Adrenal gland (tissue), 12 donors: ENCODE measurements around the gene ASCL3. TPM values are rescaled to one million over a fixed set of nuclear protein-coding genes. Genes with fewer than 3 reads are reported as not detected.

Experiments
- DNase-seq, 7 donors: peaks; one replicate each; pipeline ENCODE4 v3.0.0-alpha.2; 2019 to 2020
- H3K27ac ChIP-seq, 5 donors: fragments of 200-600 bp; sonication (generic) in 4 of 5; 1 replicate in 3 of 5; 2 replicates in 2 of 5; pipeline versions ENCODE4 v1.5.1 to v1.8.0; 2016 to 2020; ENCODE audit warnings: mild to moderate bottlenecking in 1 of 5
- H3K27me3 ChIP-seq: fragments of 200-600 bp; 2 replicates; pipeline ENCODE4 v1.8.0; 2021
- H3K36me3 ChIP-seq, 2 donors: fragments of 200-600 bp; replicated peaks in 1 of 2; 1 replicate in 1 of 2; 2 replicates in 1 of 2; pipeline versions ENCODE4 v1.5.1 to v1.8.0; 2018 to 2022
- H3K4me1 ChIP-seq, 2 donors: fragments of 200-600 bp; replicated peaks in 1 of 2; 1 replicate in 1 of 2; 2 replicates in 1 of 2; pipeline versions ENCODE4 v1.5.1 to v1.8.0; 2018 to 2021
- H3K4me3 ChIP-seq, 4 donors: fragments of 200-600 bp; sonication (generic) in 3 of 4; one replicate each; pipeline ENCODE4 v1.5.1; 2016 to 2018
- H3K9me3 ChIP-seq, 3 donors: fragments of 200-600 bp; sonication (generic) in 1 of 3; replicated peaks in 1 of 3; 1 replicate in 2 of 3; 2 replicates in 1 of 3; pipeline versions ENCODE4 v1.5.1 to v1.8.0; 2016 to 2021
- CTCF ChIP-seq, 6 experiments: fragments of 450-650 bp in 4 of 6; fragments of 200-600 bp in 2 of 6; sonication (generic) in 1 of 6; IDR thresholded peaks; 1 replicate in 5 of 6; 2 replicates in 1 of 6; pipeline versions ENCODE4 v1.5.1 to v1.8.0; 2016 to 2021; ENCODE audit warnings: antibody characterized with exemption in 6 of 6, mild to moderate bottlenecking in 2 of 6, moderate library complexity in 1 of 6
- POLR2A ChIP-seq, 2 donors: fragments of 450-650 bp; IDR thresholded peaks; one replicate each; pipeline ENCODE4 v1.6.1; 2017; ENCODE audit warnings: antibody characterized with exemption in 2 of 2, mild to moderate bottlenecking in 2 of 2, moderate library complexity in 1 of 2
- WGBS, 4 donors: extraction: QIAGEN DNeasy Blood & Tissue Kit in 2 of 4; methylation state at CpG; one replicate each; pipeline versions ENCODE4 v1.1.5 to v1.1.7; 2013 to 2017; 5-methylcytosine and 5-hydroxymethylcytosine counted together
- intact Hi-C, 2 donors: fragments of 100-400 bp; cut with DNase I; formaldehyde crosslinking; loops; one replicate each; pipeline versions ENCODE4 v1.14.1 to v1.15.0; 2022 to 2023
- polyA plus RNA-seq, 3 donors: library from polyadenylated mRNA; stranded (reverse); fragments of 200-250 nt in 2 of 3; fragments of 350-450 nt in 1 of 3; fragmentation: Illumina TruSeq in 1 of 3; extraction: RNeasy Lipid Tissue Mini Kit (QIAGEN cat#74804) in 1 of 3; gene quantifications; one replicate each; pipeline ENCODE4 v1.2.3, GENCODE V29; 2013 to 2014
- total RNA-seq, 9 donors: library from RNA; depleted of rRNA in 4 of 9; stranded (reverse); fragments of >200 nt in 4 of 9; fragments of 120-200 nt in 1 of 9; fragmentation: NEBNext Ultra II Directional in 1 of 9; extraction: Animal tissue kit (Norgen Biotek cat#: 25700) in 1 of 9; gene quantifications; one replicate each; pipeline versions ENCODE4 v1.1.0 to v1.2.4, GENCODE V29; 2013 to 2023
- donor health status: healthy with polysubstance abuse.
- donor health status: Bipolar disorder and iron deficiency.
- donor health status: DM: yes; HTN: yes; CAD: no.
- donor health status: DM: no; HTN: no; CAD: no.
- donor health status: DM: no; HTN: no; CAD: no.
- donor health status: DM: yes; HTN: yes; CAD: no.

ASCL3 gene
- total and polyA plus RNA-seq, 12 donors, result not detected

DNA sequence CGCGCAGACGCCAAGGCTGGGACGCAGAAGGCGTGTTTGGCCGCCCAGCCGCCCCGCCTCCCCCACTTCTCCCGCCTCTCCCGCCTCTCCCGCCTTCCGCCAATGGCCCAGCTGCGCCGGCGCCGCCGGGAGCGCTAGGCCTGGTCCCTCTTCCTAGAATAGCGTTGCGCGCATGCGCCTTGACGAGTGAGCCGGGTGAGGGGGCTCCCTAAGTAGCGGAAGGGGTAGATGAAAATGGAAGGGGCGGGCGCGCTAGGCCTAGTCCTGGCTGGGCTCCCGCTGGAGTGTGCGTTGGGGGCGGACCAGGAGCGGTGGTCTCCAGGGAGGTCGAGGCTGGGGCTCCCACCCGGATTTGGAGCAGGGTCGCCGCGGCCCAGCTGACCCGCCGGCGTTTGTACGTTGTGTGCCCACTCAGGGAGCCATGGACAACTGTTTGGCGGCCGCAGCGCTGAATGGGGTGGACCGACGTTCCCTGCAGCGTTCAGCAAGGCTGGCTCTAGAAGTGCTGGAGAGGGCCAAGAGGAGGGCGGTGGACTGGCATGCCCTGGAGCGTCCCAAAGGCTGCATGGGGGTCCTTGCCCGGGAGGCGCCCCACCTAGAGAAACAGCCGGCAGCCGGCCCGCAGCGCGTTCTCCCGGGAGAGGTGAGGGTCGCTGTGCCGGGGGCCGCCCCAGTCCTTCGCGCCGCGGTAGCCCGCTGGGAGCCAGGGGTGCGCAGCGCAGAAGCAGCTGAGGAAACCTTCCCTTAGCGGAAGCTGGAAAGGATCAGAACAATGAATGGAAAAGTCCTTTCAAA is 31.6 kb downstream of the ASCL3 start, which contains the start of gene AKIP1:
Gene AKIP1 (plus strand): TSS at position 161 of the 795 bp plus-strand sequence. CDS start 261 bp downstream, at position 422.
- peak within 1 kb of the TSS; percentile 74 to 98 (median 86) for H3K4me3 ChIP-seq
- H3K9me3 ChIP-seq, result no peaks in the 10 kb centered on the region
- H3K4me1 ChIP-seq, result peaks cover 0 to 31% of the 10 kb centered on the region in 2 donors
- peak; percentile 93 to 97 (median 96) for DNase-seq
- intact Hi-C loops, result loop anchor here in 1 of 2 donors (5.0 kb wide), 1 partner anchor 226 kb away; no protein-coding TSS in a partner anchor
- H3K27ac ChIP-seq, result peak within 1 kb of the TSS; percentile 80 to 95 (median 91)
- H3K27me3 ChIP-seq, result no peaks in the 10 kb centered on the region
- H3K36me3 ChIP-seq, result peaks cover 0 to 10% of the 10 kb centered on the region in 2 donors
- WGBS, 4 donors, result 0 to 3% (median 1%) methylated on average over 8 to 68 of the region's 68 CpGs
- TF ChIP-seq CTCF (IDR thresholded peaks at IDR 0.05), result no peak
- peak; percentile 29 to 68 for TF ChIP-seq POLR2A (IDR thresholded peaks at IDR 0.05)

- Histone ChIP-seq H3K27me3 (no peaks in the 10 kb centered on the region), H3K4me1 (peaks cover 0 to 31% of the 10 kb centered on the region in 2 donors), H3K36me3 (peaks cover 0 to 5% of the 10 kb centered on the region in 2 donors), H3K4me3 (peak overlapping the region in 2 of 4 donors; percentile 82 to 98), H3K27ac (peak overlapping the region in 2 of 5 donors; percentile 89 to 95), H3K9me3 (no peaks in the 10 kb centered on the region)
- no peak for DNase-seq
- TF ChIP-seq POLR2A (IDR thresholded peaks at IDR 0.05), result no peak
- TF ChIP-seq CTCF (IDR thresholded peaks at IDR 0.05), result no peak
- intact Hi-C loops, result loop anchor here in 1 of 2 donors (5.0 kb wide), 1 partner anchor 227 kb away; no protein-coding TSS in a partner anchor
- WGBS, 4 donors, result 0 to 7% (median 2%) methylated on average over 1 to 19 of the region's 19 CpGs
Observed at GRCh38 chr11:8910649-8911026, 32.2 kb downstream of the ASCL3 start.

DNA sequence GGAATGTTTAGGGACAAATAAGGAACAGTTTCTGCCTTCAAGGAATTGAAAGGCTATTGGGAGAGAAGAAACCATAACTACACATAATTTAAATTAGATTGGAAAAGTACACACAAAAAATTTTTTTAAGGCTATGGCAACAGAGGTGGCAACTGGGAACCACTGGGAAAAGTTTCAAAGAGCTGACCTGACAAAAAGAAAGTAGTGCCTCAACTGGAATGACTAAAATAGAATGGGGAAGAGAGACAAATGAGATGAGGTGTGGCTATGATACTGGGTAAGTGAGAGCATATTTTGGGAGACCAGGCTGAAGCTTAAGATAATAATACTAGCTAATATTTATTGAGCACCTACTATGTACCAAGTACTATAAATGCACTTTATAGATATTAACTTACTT is 34.7 kb downstream of the ASCL3 start:
- H3K9me3 ChIP-seq, result no peaks in the 10 kb centered on the region
- no peaks in the 10 kb centered on the region for H3K36me3 ChIP-seq
- H3K27me3 ChIP-seq, result no peaks in the 10 kb centered on the region
- H3K4me1 ChIP-seq, result peaks cover 0 to 13% of the 10 kb centered on the region in 2 donors
- no peak for DNase-seq
- intact Hi-C loops, result no loop called here
- TF ChIP-seq POLR2A (IDR thresholded peaks at IDR 0.05) (no peak), CTCF (IDR thresholded peaks at IDR 0.05) (no peak)
- H3K27ac ChIP-seq, result no peak overlapping the region
- no peak overlapping the region for H3K4me3 ChIP-seq

DNA sequence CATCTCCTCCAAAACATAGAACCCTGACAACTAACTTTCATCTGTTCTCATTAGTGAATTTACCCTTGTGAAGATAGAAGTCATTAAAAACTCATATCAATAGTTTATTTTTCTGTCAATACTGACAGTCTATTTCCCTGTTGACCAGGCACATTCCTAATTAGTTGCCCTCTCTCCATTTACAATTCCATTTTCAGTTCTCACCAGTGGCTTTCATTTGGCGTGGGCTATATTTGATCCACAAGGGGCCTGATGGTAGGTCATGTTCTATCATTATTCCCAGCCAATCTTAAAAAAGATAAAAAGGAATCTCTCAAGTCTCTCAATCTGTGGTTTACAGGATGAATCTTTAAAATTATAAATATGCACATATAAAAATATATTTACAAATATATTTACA is 35.7 kb downstream of the ASCL3 start:
- H3K27ac ChIP-seq, result no peak overlapping the region
- H3K36me3 ChIP-seq, result no peaks in the 10 kb centered on the region
- H3K9me3 ChIP-seq, result no peaks in the 10 kb centered on the region
- WGBS, 4 donors, result 85 to 95% (median 89%) methylated on average over 1 of the region's 1 CpG
- H3K27me3 ChIP-seq, result no peaks in the 10 kb centered on the region
- intact Hi-C loops, result no loop called here
- H3K4me1 ChIP-seq, result peaks cover 0 to 5% of the 10 kb centered on the region in 2 donors
- DNase-seq, result no peak
- no peak overlapping the region for H3K4me3 ChIP-seq
- TF ChIP-seq CTCF (IDR thresholded peaks at IDR 0.05) (no peak), POLR2A (IDR thresholded peaks at IDR 0.05) (no peak)
